Endothelial cell of umbilical vein (primary cell): ENCODE results near the gene ARFGAP3. TPM values are rescaled to one million over a fixed set of nuclear protein-coding genes. Genes with fewer than 3 reads are reported as not detected.

Experiments
- BruUV-seq: library from RNA; stranded (reverse); fragments of 400-500 nt; replicated peaks from 2 replicates; lab custom pipeline; 2021; lab: Mats Ljungman, UMichigan
- CTCF ChIA-PET: fragments of 300-600, 350-600 bp; sonication (Branson Sonifier 250); formaldehyde crosslinking; loops from one replicate; lab custom pipeline; 2021; ENCODE audit warnings: antibody characterized with exemption, inconsistent platforms; lab: Charles Lee
- POLR2A ChIA-PET: fragments of 300-600, 350-600 bp; sonication (Branson Sonifier 250); formaldehyde crosslinking; loops from one replicate; lab custom pipeline; 2021; ENCODE audit warnings: antibody characterized with exemption, inconsistent platforms; lab: Charles Lee
- DNase-seq: peaks from one replicate; pipeline ENCODE4 v3.0.0-alpha.2; 2011; ENCODE audit warnings: low read depth, low spot score
- FAIRE-seq: peaks from 2 replicates; lab custom pipeline; 2011; peaks lifted over from hg19 to GRCh38; lab: Jason Lieb, UNC
- H2AFZ ChIP-seq: 2 replicates; pipeline ENCODE4 v1.6.0; 2012; ENCODE audit warnings: low read depth, low read length, control low read depth, inconsistent platforms
- H3K27ac ChIP-seq: 2 replicates; pipeline ENCODE4 v1.5.1; 2011; ENCODE audit warnings: low read depth, mild to moderate bottlenecking, control low read depth, low read length, moderate library complexity; ENCODE audit not compliant: insufficient read depth
- H3K27me3 ChIP-seq, 2 experiments: 2 replicates each; pipeline versions ENCODE4 v1.6.0 to v1.6.1; 2011; ENCODE audit warnings: low read length in 2 of 2, mixed read lengths in 1 of 2; ENCODE audit not compliant: control insufficient read depth in 2 of 2, insufficient read depth in 2 of 2
- H3K36me3 ChIP-seq, 2 experiments: 2 replicates in 1 of 2; 3 replicates in 1 of 2; pipeline ENCODE4 v1.5.1; 2011; ENCODE audit warnings: low read length in 2 of 2, mild to moderate bottlenecking in 1 of 2, moderate library complexity in 1 of 2; ENCODE audit not compliant: control insufficient read depth in 2 of 2, insufficient read depth in 2 of 2; ENCODE audit errors: extremely low read depth in 1 of 2
- H3K4me1 ChIP-seq: 3 replicates; pipeline ENCODE4 v1.5.1; 2011; ENCODE audit warnings: mild to moderate bottlenecking, low read length; ENCODE audit not compliant: control insufficient read depth, insufficient read depth; ENCODE audit errors: extremely low read depth
- H3K4me2 ChIP-seq: 2 replicates; pipeline ENCODE4 v1.6.1; 2011; ENCODE audit warnings: low read length, control low read depth, mixed read lengths; ENCODE audit not compliant: insufficient read depth
- H3K4me3 ChIP-seq, 3 experiments: fragments of 200-600 bp in 1 of 3; sonication (generic), shearing (Covaris generic) in 1 of 3; replicated peaks in 1 of 3; 2 replicates each; pipeline ENCODE4 v1.5.1; 2011 to 2016; ENCODE audit warnings: control low read depth in 3 of 3, low read length in 3 of 3, mild to moderate bottlenecking in 2 of 3, inconsistent platforms in 1 of 3, low read depth in 1 of 3, moderate library complexity in 1 of 3; ENCODE audit not compliant: insufficient read depth in 1 of 3
- H3K79me2 ChIP-seq: 2 replicates; pipeline ENCODE4 v1.6.0; 2012; ENCODE audit warnings: low read length, inconsistent platforms; ENCODE audit not compliant: control insufficient read depth, insufficient read depth
- H3K9ac ChIP-seq: replicated peaks from 2 replicates; pipeline ENCODE3; 2011; ENCODE audit warnings: low read length, control low read depth; ENCODE audit not compliant: insufficient read depth; ENCODE audit errors: extremely low read depth
- H3K9me1 ChIP-seq: replicated peaks from 3 replicates; pipeline ENCODE4 v1.6.0; 2011; ENCODE audit warnings: mild to moderate bottlenecking, low read length; ENCODE audit not compliant: control insufficient read depth, insufficient read depth; ENCODE audit errors: extremely low read depth
- H3K9me3 ChIP-seq: replicated peaks from 2 replicates; pipeline ENCODE4 v1.5.1; 2012; ENCODE audit warnings: low read length, inconsistent platforms; ENCODE audit not compliant: control insufficient read depth, insufficient read depth
- H4K20me1 ChIP-seq: replicated peaks from 2 replicates; pipeline ENCODE3; 2011; ENCODE audit warnings: mild to moderate bottlenecking, low read length; ENCODE audit not compliant: control insufficient read depth, insufficient read depth; ENCODE audit errors: extremely low read depth
- EZH2 ChIP-seq: IDR thresholded peaks from 2 replicates; pipeline ENCODE4 v1.6.1; 2012; ENCODE audit warnings: borderline replicate concordance, low read depth, mild to moderate bottlenecking, moderate library complexity, low read length, inconsistent platforms; ENCODE audit not compliant: severe bottlenecking
- FOS ChIP-seq: IDR thresholded peaks from 2 replicates; pipeline ENCODE4 v1.6.1; 2011; ENCODE audit warnings: mild to moderate bottlenecking, low read length, moderate library complexity, borderline replicate concordance; ENCODE audit not compliant: insufficient read depth
- GATA2 ChIP-seq: IDR thresholded peaks from 2 replicates; pipeline ENCODE4 v1.7.0; 2011; ENCODE audit warnings: low read depth, mild to moderate bottlenecking, moderate library complexity, mixed read lengths, low read length; ENCODE audit not compliant: insufficient read length, insufficient read depth
- JUN ChIP-seq: IDR thresholded peaks from 2 replicates; pipeline ENCODE4 v1.6.1; 2011; ENCODE audit warnings: borderline replicate concordance, low read depth; ENCODE audit not compliant: insufficient read length, insufficient read depth
- MAX ChIP-seq: IDR thresholded peaks from 2 replicates; pipeline ENCODE4 v1.6.1; 2011; ENCODE audit not compliant: insufficient read depth, insufficient read length
- MYC ChIP-seq: IDR thresholded peaks from one replicate; pipeline ENCODE4 v1.6.1; 2011; ENCODE audit warnings: mild to moderate bottlenecking, low read depth, low read length
- POLR2A ChIP-seq: IDR thresholded peaks from 2 replicates; pipeline ENCODE4 v1.6.1; 2012; ENCODE audit warnings: low read depth, mild to moderate bottlenecking, control low read depth, low read length
- POLR2AphosphoS5 ChIP-seq: IDR thresholded peaks from 2 replicates; pipeline ENCODE4 v1.6.1; 2012; ENCODE audit warnings: low read depth, mild to moderate bottlenecking, control low read depth, low read length, moderate library complexity; ENCODE audit not compliant: insufficient read depth
- dilution Hi-C: fragments of 300-500 bp; cut with MboI; formaldehyde crosslinking; loops from one replicate; pipeline ENCODE4 v1.15.0; 2019; ENCODE audit warnings: low sequenced_read_pairs; ENCODE audit not compliant: extremely low pct_ligation_motif_present
- intact Hi-C: fragments of 100-400 bp; cut with micrococcal nuclease; formaldehyde crosslinking; loops from one replicate; pipeline ENCODE4 v1.10.0; 2022
- polyA plus RNA-seq, 4 experiments: library from polyadenylated mRNA; depleted of rRNA in 3 of 4; stranded (reverse) in 3 of 4; unstranded in 1 of 4; fragments of >200 nt; gene quantifications; 2 replicates each; pipeline versions ENCODE4 v1.2.1 to v1.2.3, GENCODE V29; 2011 to 2012; ENCODE audit warnings: missing spikeins in 1 of 4
- total RNA-seq: library from RNA; stranded (reverse); gene quantifications from 2 replicates; pipeline ENCODE4 v1.2.3, GENCODE V29; 2021
- TF ChIP-seq, protein P1 (sequence below), 2 donors: IDR thresholded peaks; 1 replicate in 1 of 2; 2 replicates in 1 of 2; pipeline ENCODE4 v1.5.1; 2011; ENCODE audit warnings: low read length in 2 of 2, mild to moderate bottlenecking in 2 of 2, moderate library complexity in 2 of 2, control low read depth in 1 of 2, inconsistent platforms in 1 of 2, low read depth in 1 of 2; ENCODE audit not compliant: insufficient read depth in 1 of 2; ENCODE audit errors: extremely low read depth in 1 of 2

Gene ARFGAP3
- total and polyA plus RNA-seq, 2 donors (not counting 3 experiments of a cell fraction or from before 2014, with no cell fraction given) = 29.1 to 33.4 TPM

DNA sequence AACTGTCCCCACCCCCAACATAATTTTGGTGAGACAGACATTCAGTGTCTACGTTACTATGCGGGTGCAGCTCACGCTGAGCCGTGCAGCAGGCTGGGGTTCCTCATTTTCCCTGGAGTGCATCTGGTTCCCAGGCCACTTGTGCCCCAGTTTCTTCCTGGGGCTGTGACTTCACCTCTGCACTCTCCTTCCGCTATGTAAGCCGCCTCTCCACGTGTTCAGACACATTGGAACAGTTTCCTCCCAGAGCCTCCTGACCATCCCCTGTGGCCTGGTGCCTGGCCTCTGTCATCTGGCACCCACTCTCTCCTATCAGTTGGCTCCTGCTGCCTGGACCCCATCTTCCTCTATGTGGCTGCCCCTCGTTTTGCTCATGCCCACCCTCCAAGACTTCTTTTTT lies 90.2 kb downstream of the ARFGAP3 start:
- Histone ChIP-seq H3K4me1 (no peaks in the 10 kb centered on the region), H3K9me1 (no peaks in the 10 kb centered on the region), H3K36me3 (no peaks in the 10 kb centered on the region), H3K9ac (no peak overlapping the region), H3K27ac (no peak overlapping the region), H3K4me2 (no peak overlapping the region), H3K79me2 (no peaks in the 10 kb centered on the region), H3K27me3 (no peaks in the 10 kb centered on the region), H3K9me3 (no peaks in the 10 kb centered on the region), H3K4me3 (no peak overlapping the region), H2AFZ (no peak overlapping the region), H4K20me1 (no peaks in the 10 kb centered on the region)
- DNase-seq = no peak
- dilution Hi-C loops = no loop called here
- CTCF ChIA-PET = no interaction called here
- intact Hi-C loops = no loop called here
- no peak for TF ChIP-seq MAX
- TF ChIP-seq GATA2 = no peak
- TF ChIP-seq JUN = no peak
- no peak for TF ChIP-seq POLR2A
- no peak for TF ChIP-seq EZH2
- no peak for TF ChIP-seq FOS
- no peak for TF ChIP-seq POLR2AphosphoS5
- TF ChIP-seq, protein P1, sequence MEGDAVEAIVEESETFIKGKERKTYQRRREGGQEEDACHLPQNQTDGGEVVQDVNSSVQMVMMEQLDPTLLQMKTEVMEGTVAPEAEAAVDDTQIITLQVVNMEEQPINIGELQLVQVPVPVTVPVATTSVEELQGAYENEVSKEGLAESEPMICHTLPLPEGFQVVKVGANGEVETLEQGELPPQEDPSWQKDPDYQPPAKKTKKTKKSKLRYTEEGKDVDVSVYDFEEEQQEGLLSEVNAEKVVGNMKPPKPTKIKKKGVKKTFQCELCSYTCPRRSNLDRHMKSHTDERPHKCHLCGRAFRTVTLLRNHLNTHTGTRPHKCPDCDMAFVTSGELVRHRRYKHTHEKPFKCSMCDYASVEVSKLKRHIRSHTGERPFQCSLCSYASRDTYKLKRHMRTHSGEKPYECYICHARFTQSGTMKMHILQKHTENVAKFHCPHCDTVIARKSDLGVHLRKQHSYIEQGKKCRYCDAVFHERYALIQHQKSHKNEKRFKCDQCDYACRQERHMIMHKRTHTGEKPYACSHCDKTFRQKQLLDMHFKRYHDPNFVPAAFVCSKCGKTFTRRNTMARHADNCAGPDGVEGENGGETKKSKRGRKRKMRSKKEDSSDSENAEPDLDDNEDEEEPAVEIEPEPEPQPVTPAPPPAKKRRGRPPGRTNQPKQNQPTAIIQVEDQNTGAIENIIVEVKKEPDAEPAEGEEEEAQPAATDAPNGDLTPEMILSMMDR (IDR thresholded peaks at IDR 0.05; ENCODE audit: extremely low read depth in 1 of 2, insufficient read depth in 1 of 2, low read depth in 1 of 2, low read length in 2 of 2) = no peak
- TF ChIP-seq MYC = no peak
- FAIRE-seq = no peak
- POLR2A ChIA-PET = no interaction called here
- no TSS peak for BruUV-seq
